HG02763 (cell line): ENCODE measurements around the gene ITSN1.

Experiments
- ATAC-seq: cut with Tn5 transposase; IDR thresholded peaks from one replicate; pipeline ENCODE4 v1.9.1; 2021; ENCODE audit warnings: mild to moderate bottlenecking, moderate library complexity; ENCODE audit not compliant: unreplicated experiment

The ITSN1 gene

DNA sequence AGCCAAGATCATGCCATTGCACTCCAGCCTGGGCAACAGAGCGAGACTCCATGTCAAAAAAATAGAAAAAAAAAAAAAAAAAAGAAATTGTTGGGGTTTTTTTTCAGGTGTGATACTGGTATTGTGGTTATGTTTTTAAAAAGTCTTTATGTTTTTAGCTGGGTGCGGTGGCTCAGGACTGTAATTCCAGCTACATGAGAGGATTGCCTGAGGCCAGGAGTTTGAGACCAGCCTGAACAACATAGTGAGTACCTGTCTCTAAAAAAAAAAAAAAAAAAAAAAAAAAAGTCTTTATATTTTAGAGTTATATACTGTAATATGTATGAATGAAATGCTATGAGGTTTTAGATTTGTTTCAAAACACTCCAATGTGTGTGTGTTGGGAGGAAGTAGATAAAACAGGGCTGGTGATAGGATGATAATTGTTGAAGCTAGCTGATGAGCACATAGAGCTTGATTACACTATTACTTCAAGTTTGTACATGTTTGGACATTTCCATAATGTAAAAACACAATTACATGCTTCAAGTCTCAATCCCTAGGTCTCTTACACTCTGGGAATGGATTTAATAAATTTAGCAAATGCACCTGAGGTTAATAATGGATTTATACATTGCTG lies 303.5 kb downstream of the ITSN1 start:
- ATAC-seq, result no peak

DNA sequence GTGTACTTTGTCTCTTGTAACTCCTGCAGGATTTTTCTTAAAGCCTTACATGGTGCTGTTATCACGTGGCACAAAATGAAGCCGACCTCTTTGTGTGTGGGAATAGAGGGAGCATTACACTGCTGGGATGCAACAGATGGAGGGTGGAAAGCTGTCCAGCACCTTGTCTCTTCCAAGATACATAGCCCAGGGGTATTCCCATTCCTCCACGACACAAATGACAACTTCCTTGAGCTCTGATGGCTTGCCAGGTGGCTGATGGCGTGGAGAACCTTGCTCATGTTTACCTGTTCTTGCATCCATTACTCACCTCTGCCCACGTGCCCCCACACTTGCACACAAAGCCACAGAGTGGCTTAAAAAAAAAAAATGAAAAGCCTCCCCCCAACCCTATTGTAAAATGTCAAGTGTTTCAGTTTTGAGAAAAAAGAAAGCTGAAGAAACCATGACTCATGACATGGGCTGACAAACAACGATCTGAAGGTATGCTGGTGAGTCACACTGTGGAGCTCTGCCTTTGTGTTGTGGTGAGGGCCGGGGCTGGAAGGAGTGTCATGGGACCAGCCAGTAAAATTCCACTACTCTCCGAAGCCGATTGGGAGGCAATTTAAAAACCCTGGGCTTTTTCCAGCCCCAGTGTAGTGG lies 305.3 kb downstream of the ITSN1 start:
- ATAC-seq, result peak; percentile 54

DNA sequence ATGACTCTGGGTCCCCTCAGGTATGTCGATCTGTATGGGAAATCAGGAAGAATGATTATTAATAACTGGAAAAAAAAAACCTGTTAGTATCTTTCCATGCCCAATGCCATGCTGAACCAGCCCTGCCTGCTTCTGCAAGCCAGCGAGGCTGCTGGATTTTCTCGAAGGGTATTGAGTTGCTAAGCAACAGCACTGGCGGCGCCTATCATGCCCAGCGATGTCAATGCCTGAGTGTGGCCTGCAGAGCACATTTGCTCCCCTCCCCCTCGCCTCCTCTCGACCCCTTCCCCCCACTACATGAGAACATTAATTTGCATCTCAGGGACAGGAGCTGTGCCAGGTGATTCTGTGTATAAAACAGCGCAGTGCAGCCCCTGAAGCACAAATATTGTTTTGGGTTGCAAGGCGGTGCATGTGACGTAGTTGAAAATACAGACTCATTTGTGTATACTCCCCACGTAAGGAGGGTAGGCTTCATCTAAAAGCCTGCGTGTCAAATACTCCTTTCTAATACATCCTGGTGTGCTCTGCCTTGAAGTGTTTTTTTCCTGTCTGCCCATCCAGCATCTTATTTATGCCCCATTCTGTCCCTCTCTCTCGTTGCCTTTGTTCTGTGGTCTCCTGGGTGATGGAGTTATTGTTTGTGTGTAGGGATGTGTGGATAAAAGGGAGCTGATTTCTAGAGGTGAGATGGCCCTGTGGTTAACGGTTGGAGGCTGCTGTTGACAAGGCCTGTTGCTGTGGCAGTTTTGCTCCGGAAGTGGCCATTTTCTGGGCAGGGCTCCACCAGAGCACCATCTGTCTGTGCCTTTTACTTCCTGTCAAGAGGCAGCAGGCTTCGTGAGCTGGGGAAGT lies 306.0 kb downstream of the ITSN1 start:
- peak; percentile 41 for ATAC-seq

DNA sequence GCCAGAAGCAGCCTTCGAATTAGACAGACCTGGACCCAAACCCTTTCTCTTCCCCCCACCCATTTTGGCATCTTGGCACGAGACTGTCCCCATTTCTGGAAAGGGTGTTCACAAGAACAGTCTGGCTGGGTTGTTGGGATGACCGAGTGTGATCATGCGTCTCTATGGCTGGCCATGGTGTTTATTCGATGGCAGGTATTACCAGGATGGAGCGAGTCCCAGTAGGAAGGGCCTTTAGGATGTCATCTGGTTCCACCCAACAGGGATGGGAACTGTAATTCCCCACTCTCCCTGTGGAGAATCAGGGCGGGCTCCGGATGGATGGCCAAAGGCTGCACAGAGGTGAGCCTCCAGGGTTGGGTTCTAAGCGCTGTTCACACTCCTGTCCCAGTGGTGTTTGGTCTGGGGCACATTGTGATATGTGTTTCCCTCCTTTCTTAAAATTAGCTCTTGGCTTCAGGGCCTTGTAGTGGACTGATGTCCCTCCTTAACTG lies 306.7 kb downstream of the ITSN1 start:
- ATAC-seq, result no peak
